HG02678 (cell line): ENCODE data around the gene CBX5.
"Not testable (repeated sequence)": the region's sequence is repeated elsewhere in the genome, so short reads cannot be mapped to it uniquely, and the experiment has no call there.

Experiments used
- ATAC-seq: cut with Tn5 transposase; IDR thresholded peaks from one replicate; pipeline ENCODE4 v1.9.1; 2021; ENCODE audit warnings: mild to moderate bottlenecking, moderate library complexity; ENCODE audit not compliant: unreplicated experiment

Gene CBX5

GRCh38 chr12:54272214-54272613, 7.7 kb downstream of the CBX5 start:
- no peak for ATAC-seq

GRCh38 chr12:54270345-54270744, 9.6 kb downstream of the CBX5 start:
- no peak for ATAC-seq

- ATAC-seq, result no peak
These were observed 13.1 kb downstream of the CBX5 start for GRCh38 chr12:54266852-54267251.

- no peak for ATAC-seq
These were observed 14.5 kb downstream of the CBX5 start for GRCh38 chr12:54265364-54265812.

- ATAC-seq, result no peak
These were observed 17.5 kb downstream of the CBX5 start for GRCh38 chr12:54262403-54262925.

GRCh38 chr12:54261815-54262402, 18.0 kb downstream of the CBX5 start:
- ATAC-seq, result no peak

- ATAC-seq, result peak; percentile 85
These were observed 20.5 kb downstream of the CBX5 start for GRCh38 chr12:54259194-54260011.

- ATAC-seq, result no peak
These were observed 21.7 kb downstream of the CBX5 start for GRCh38 chr12:54258201-54258681.

GRCh38 chr12:54257332-54257731, 22.6 kb downstream of the CBX5 start:
- no peak for ATAC-seq

GRCh38 chr12:54253240-54253639, 26.7 kb downstream of the CBX5 start:
- no peak for ATAC-seq

- no peak for ATAC-seq
These were observed 28.1 kb downstream of the CBX5 start for GRCh38 chr12:54251667-54252284.

- ATAC-seq, result no peak
These were observed 30.4 kb downstream of the CBX5 start for GRCh38 chr12:54249489-54249888.

GRCh38 chr12:54246011-54246641, 33.8 kb downstream of the CBX5 start:
- ATAC-seq, result no peak

GRCh38 chr12:54240971-54241588, 38.8 kb downstream of the CBX5 start:
- no peak for ATAC-seq

- ATAC-seq, result no peak
These were observed 39.8 kb downstream of the CBX5 start for GRCh38 chr12:54240129-54240528.

- ATAC-seq, result no peak
These were observed 40.3 kb downstream of the CBX5 start for GRCh38 chr12:54239620-54240019.

GRCh38 chr12:54238531-54238930, 41.4 kb downstream of the CBX5 start:
- ATAC-seq, result no peak

- no peak for ATAC-seq
These were observed 47.1 kb downstream of the CBX5 start for GRCh38 chr12:54232790-54233189.

- not testable (repeated sequence) for ATAC-seq
These were observed 48.7 kb downstream of the CBX5 start for GRCh38 chr12:54231269-54231668.

- no peak for ATAC-seq
These were observed 49.4 kb downstream of the CBX5 start for GRCh38 chr12:54230555-54230954.
